Caco-2 (cell line): ENCODE measurements around the gene FGF3. TPM values are rescaled to one million over a fixed set of nuclear protein-coding genes. Genes with fewer than 3 reads are reported as not detected.

Experiments
- BruUV-seq: library from RNA; stranded (reverse); fragments of 400-500 nt; replicated peaks from 2 replicates; lab custom pipeline; 2021; lab: Mats Ljungman, UMichigan
- CTCF ChIA-PET: fragments of 300-600 bp; sonication (Branson Sonifier 250); formaldehyde crosslinking; loops from one replicate; lab custom pipeline; 2022; ENCODE audit warnings: antibody characterized with exemption; lab: Charles Lee
- POLR2A ChIA-PET: fragments of 300-600 bp; sonication (Branson Sonifier 250); formaldehyde crosslinking; loops from one replicate; lab custom pipeline; 2022; ENCODE audit warnings: antibody characterized with exemption; lab: Charles Lee
- DNase-seq, 2 experiments: peaks; one replicate each; pipeline versions ENCODE4 v3.0.0 to v3.0.0-alpha.2; 2020 to 2022
- H3K27me3 ChIP-seq: replicated peaks from 2 replicates; pipeline ENCODE4 v1.6.0; 2011; ENCODE audit warnings: low read length; ENCODE audit not compliant: control insufficient read depth, insufficient read depth
- H3K36me3 ChIP-seq: 2 replicates; pipeline ENCODE4 v1.5.1; 2011; ENCODE audit warnings: low read length; ENCODE audit not compliant: control insufficient read depth, insufficient read depth
- H3K4me1 ChIP-seq: fragments of 250-450 bp; sonication (Bioruptor Pico); 2 replicates; pipeline ENCODE4 v1.5.1; 2020; ENCODE audit warnings: mild to moderate bottlenecking
- H3K4me3 ChIP-seq: 2 replicates; pipeline ENCODE4 v1.5.1; 2011; ENCODE audit warnings: low read depth, mild to moderate bottlenecking, control low read depth, low read length
- H3K9me3 ChIP-seq: fragments of 250-450 bp; sonication (Bioruptor Pico); 2 replicates; pipeline ENCODE4 v1.5.1; 2020; ENCODE audit warnings: mild to moderate bottlenecking, moderate library complexity
- H3K27ac Mint-ChIP-seq: one replicate; pipeline ENCODE4 v1.8.0; 2022; ENCODE audit warnings: mixed read lengths; ENCODE audit not compliant: unreplicated experiment
- H3K27me3 Mint-ChIP-seq: one replicate; pipeline ENCODE4 v1.8.0; 2022; ENCODE audit warnings: mixed read lengths; ENCODE audit not compliant: insufficient read depth, unreplicated experiment
- H3K36me3 Mint-ChIP-seq: one replicate; pipeline ENCODE4 v1.8.0; 2022; ENCODE audit warnings: mild to moderate bottlenecking, mixed read lengths; ENCODE audit not compliant: insufficient read depth, unreplicated experiment
- H3K4me1 Mint-ChIP-seq: one replicate; pipeline ENCODE4 v1.8.0; 2022; ENCODE audit warnings: low read depth, mixed read lengths; ENCODE audit not compliant: unreplicated experiment
- H3K4me3 Mint-ChIP-seq: one replicate; pipeline ENCODE4 v1.8.0; 2022; ENCODE audit warnings: mild to moderate bottlenecking, moderate library complexity, mixed read lengths; ENCODE audit not compliant: unreplicated experiment
- H3K9me3 Mint-ChIP-seq: one replicate; pipeline ENCODE4 v1.8.0; 2022; ENCODE audit warnings: mixed read lengths; ENCODE audit not compliant: unreplicated experiment
- CTCF ChIP-seq, 2 experiments: fragments of 200-600 bp in 1 of 2; IDR thresholded peaks; 1 replicate in 1 of 2; 2 replicates in 1 of 2; pipeline versions ENCODE4 v1.5.1 to v1.8.0; 2011 to 2022; ENCODE audit warnings: antibody characterized with exemption in 1 of 2, control low read depth in 1 of 2, inconsistent platforms in 1 of 2, low read depth in 1 of 2, low read length in 1 of 2, mild to moderate bottlenecking in 1 of 2, moderate library complexity in 1 of 2; ENCODE audit not compliant: insufficient read depth in 1 of 2, severe bottlenecking in 1 of 2, unreplicated experiment in 1 of 2
- intact Hi-C: fragments of 100-400 bp; cut with micrococcal nuclease; formaldehyde crosslinking; loops from one replicate; pipeline ENCODE4 v1.10.0; 2022; ENCODE audit not compliant: unreplicated experiment
- total RNA-seq: library from RNA; stranded (reverse); gene quantifications from 2 replicates; pipeline ENCODE4 v1.2.3, GENCODE V29; 2022

The FGF3 gene
- total RNA-seq, 1 experiment from 2014 or later, result not detected

GRCh38 chr11:69867076-69868005, 48.1 kb upstream of the FGF3 start:
- no peaks in the 10 kb centered on the region for H3K27me3 ChIP-seq
- POLR2A ChIA-PET, result no interaction called here
- H3K27ac Mint-ChIP-seq, result no peak overlapping the region
- H3K4me1 ChIP-seq, result no peaks in the 10 kb centered on the region
- H3K4me1 Mint-ChIP-seq, result no peaks in the 10 kb centered on the region
- CTCF ChIA-PET, result interaction anchor here (0.6 kb wide), 1 partner anchor 181 kb away, joined by 3 read pairs; no protein-coding TSS in a partner anchor
- no peaks in the 10 kb centered on the region for H3K36me3 Mint-ChIP-seq
- no peak overlapping the region for H3K4me3 Mint-ChIP-seq
- H3K9me3 ChIP-seq, result no peaks in the 10 kb centered on the region
- no TSS peak for BruUV-seq
- no peaks in the 10 kb centered on the region for H3K36me3 ChIP-seq
- no peak for TF ChIP-seq CTCF (IDR thresholded peaks at IDR 0.05; ENCODE audit: insufficient read depth in 1 of 2, low read depth in 1 of 2, low read length in 1 of 2, severe bottlenecking in 1 of 2, unreplicated experiment in 1 of 2)
- peak in 1 of 2 experiments; percentile 36 for DNase-seq
- intact Hi-C loops, result no loop called here
- H3K27me3 Mint-ChIP-seq, result peaks cover 5% of the 10 kb centered on the region
- no peak overlapping the region for H3K4me3 ChIP-seq
- peaks cover 16% of the 10 kb centered on the region for H3K9me3 Mint-ChIP-seq

GRCh38 chr11:69866648-69867047, 47.4 kb upstream of the FGF3 start:
- H3K27ac Mint-ChIP-seq, result no peak overlapping the region
- H3K27me3 Mint-ChIP-seq, result peaks cover 5% of the 10 kb centered on the region
- TF ChIP-seq CTCF (IDR thresholded peaks at IDR 0.05; ENCODE audit: insufficient read depth in 1 of 2, low read depth in 1 of 2, low read length in 1 of 2, severe bottlenecking in 1 of 2, unreplicated experiment in 1 of 2), result no peak
- H3K4me1 Mint-ChIP-seq, result no peaks in the 10 kb centered on the region
- ChIA-PET POLR2A (no interaction called here), CTCF (interaction anchor here (0.6 kb wide), 1 partner anchor 12 kb away, joined by 3 read pairs; no protein-coding TSS in a partner anchor)
- Histone ChIP-seq H3K36me3 (no peaks in the 10 kb centered on the region), H3K27me3 (no peaks in the 10 kb centered on the region), H3K9me3 (no peaks in the 10 kb centered on the region), H3K4me1 (no peaks in the 10 kb centered on the region), H3K4me3 (no peak overlapping the region)
- H3K36me3 Mint-ChIP-seq, result no peaks in the 10 kb centered on the region
- DNase-seq, result no peak
- H3K4me3 Mint-ChIP-seq, result no peak overlapping the region
- intact Hi-C loops, result no loop called here
- peaks cover 9% of the 10 kb centered on the region for H3K9me3 Mint-ChIP-seq
- no TSS peak for BruUV-seq

DNA sequence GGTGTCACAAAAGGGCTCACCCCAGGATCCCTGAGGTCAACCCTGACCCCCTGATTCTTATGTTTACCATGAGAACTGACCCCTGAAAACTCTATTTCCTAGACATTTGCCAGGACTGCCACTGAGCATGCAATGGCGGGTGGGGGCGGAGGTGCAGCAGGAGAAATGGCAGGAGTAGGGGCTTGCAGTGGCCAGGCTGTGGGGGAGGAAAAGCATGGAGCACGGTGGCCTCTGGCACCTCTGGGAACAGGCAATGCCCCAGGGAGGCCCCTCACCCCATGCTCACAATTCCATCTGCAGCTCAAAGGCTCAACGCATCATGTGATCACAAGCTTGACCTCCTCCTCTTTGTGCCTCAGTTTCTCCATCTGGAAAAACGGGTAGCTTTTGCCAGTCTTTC, 46.5 kb upstream of the FGF3 start:
- Mint-ChIP-seq H3K27ac (no peak overlapping the region), H3K27me3 (peaks cover 5% of the 10 kb centered on the region), H3K9me3 (peaks cover under 1% of the 10 kb centered on the region), H3K36me3 (no peaks in the 10 kb centered on the region), H3K4me1 (no peaks in the 10 kb centered on the region), H3K4me3 (no peak overlapping the region)
- peak in 1 of 2 experiments; percentile 22 for DNase-seq
- ChIA-PET CTCF (interaction anchor here (0.6 to 1.3 kb wide), 2 partner anchors 17 to 97 kb away, joined by 3 read pairs; no protein-coding TSS in a partner anchor), POLR2A (no interaction called here)
- Histone ChIP-seq H3K9me3 (no peaks in the 10 kb centered on the region), H3K4me1 (no peaks in the 10 kb centered on the region), H3K36me3 (no peaks in the 10 kb centered on the region), H3K4me3 (no peak overlapping the region), H3K27me3 (no peaks in the 10 kb centered on the region)
- TF ChIP-seq CTCF (IDR thresholded peaks at IDR 0.05; ENCODE audit: insufficient read depth in 1 of 2, low read depth in 1 of 2, low read length in 1 of 2, severe bottlenecking in 1 of 2, unreplicated experiment in 1 of 2), result no peak
- BruUV-seq, result no TSS peak
- intact Hi-C loops, result no loop called here
